Fibroblast of lung (primary cell): ENCODE data around the gene NAA38.

Experiments
- EZH2 ChIP-seq: IDR thresholded peaks from 2 replicates; pipeline ENCODE4 v1.5.1; 2012; ENCODE audit warnings: low read length, control low read depth, mild to moderate bottlenecking; ENCODE audit errors: missing control alignments
- TF ChIP-seq, protein P1 (sequence below), 2 donors: IDR thresholded peaks in 1 of 2; conservative IDR thresholded peaks in 1 of 2; 1 replicate in 1 of 2; 2 replicates in 1 of 2; pipeline ENCODE4 v1.5.1; 2011 to 2012; ENCODE audit warnings: low read length in 2 of 2, control low read depth in 1 of 2, inconsistent platforms in 1 of 2, low read depth in 1 of 2, mild to moderate bottlenecking in 1 of 2

DNA sequence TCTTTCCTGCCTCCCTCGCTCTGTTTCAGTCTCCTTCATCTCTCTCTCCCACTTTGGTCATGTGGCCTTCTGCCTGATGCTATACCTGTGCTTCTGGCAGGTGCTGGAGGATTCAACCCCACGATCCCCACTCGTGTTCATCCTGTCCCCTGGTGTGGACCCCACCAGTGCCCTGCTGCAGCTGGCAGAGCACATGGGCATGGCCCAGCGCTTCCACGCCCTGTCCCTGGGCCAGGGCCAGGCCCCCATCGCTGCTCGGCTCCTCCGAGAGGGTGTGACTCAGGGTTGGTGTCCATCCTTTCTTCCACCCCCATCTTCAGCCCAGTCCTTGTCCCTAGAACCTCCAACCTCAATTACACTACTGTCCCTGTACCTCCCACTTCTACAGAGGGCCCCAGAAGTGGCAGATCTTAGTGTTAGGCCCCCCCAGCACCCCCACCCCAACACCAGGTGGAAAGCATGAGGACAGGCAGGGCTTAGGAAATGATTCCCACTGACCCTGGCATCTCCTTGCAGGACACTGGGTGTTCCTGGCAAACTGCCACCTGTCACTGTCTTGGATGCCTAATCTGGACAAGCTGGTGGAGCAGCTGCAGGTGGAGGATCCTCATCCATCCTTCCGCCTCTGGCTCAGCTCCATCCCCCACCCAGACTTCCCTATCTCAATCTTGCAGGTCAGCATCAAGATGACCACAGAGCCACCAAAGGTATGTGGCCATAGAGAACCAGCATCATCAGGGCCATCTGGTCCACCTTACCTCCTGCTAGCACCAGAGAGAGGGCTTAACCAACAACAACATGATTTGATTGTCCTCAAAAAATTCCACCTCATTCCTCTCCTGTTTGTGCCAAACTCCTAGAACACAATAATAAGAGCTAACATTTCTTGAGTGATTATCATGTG is 33.1 kb downstream of the NAA38 start:
- TF ChIP-seq, protein P1, sequence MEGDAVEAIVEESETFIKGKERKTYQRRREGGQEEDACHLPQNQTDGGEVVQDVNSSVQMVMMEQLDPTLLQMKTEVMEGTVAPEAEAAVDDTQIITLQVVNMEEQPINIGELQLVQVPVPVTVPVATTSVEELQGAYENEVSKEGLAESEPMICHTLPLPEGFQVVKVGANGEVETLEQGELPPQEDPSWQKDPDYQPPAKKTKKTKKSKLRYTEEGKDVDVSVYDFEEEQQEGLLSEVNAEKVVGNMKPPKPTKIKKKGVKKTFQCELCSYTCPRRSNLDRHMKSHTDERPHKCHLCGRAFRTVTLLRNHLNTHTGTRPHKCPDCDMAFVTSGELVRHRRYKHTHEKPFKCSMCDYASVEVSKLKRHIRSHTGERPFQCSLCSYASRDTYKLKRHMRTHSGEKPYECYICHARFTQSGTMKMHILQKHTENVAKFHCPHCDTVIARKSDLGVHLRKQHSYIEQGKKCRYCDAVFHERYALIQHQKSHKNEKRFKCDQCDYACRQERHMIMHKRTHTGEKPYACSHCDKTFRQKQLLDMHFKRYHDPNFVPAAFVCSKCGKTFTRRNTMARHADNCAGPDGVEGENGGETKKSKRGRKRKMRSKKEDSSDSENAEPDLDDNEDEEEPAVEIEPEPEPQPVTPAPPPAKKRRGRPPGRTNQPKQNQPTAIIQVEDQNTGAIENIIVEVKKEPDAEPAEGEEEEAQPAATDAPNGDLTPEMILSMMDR (conservative IDR thresholded peaks at IDR 0.05 in 1 of 2, IDR thresholded peaks at IDR 0.05 in 1 of 2; ENCODE audit: low read depth in 1 of 2, low read length in 2 of 2), result no peak
- TF ChIP-seq EZH2, result no peak
